OCI-M2 (cell line): ENCODE data around the gene ST6GALNAC3.

Experiments used
- DNase-seq: peaks from one replicate; lab custom pipeline; 2025; ENCODE audit not compliant: unreplicated experiment; lab: John Stamatoyannopoulos, UW

Gene ST6GALNAC3

GRCh38 chr1:76674689-76675210, 600.2 kb downstream of the ST6GALNAC3 start:
- no peak for DNase-seq

GRCh38 chr1:76677416-76678405, 603.2 kb downstream of the ST6GALNAC3 start:
- DNase-seq: no peak

GRCh38 chr1:76679534-76680152, 605.1 kb downstream of the ST6GALNAC3 start:
- DNase-seq: no peak

GRCh38 chr1:76680651-76681050, 606.1 kb downstream of the ST6GALNAC3 start:
- DNase-seq: no peak

GRCh38 chr1:76682138-76682537, 607.6 kb downstream of the ST6GALNAC3 start:
- DNase-seq: no peak
